ENCODE data around the gene COL13A1.

Gene COL13A1

DNA sequence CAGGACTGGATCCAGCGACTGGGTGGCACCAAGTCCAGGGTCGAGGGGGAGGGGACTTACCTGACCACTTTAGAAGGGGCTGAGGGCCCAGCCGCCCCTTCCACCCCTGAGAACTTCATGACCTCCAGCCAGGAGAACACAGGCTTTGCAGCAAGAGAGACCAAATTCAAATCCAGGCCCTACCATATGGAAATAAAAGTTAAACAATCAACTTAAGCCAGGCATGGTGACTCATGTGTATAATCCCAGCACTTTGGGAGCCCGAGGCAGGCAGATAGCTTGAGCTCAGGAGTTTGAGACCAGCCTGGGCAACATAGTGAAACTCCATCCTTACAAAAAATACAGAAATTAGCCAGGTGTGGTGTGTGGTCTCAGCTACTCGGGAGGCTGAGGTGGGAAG lies 61.9 kb downstream of the COL13A1 start:
- TF ChIP-seq, protein P1, sequence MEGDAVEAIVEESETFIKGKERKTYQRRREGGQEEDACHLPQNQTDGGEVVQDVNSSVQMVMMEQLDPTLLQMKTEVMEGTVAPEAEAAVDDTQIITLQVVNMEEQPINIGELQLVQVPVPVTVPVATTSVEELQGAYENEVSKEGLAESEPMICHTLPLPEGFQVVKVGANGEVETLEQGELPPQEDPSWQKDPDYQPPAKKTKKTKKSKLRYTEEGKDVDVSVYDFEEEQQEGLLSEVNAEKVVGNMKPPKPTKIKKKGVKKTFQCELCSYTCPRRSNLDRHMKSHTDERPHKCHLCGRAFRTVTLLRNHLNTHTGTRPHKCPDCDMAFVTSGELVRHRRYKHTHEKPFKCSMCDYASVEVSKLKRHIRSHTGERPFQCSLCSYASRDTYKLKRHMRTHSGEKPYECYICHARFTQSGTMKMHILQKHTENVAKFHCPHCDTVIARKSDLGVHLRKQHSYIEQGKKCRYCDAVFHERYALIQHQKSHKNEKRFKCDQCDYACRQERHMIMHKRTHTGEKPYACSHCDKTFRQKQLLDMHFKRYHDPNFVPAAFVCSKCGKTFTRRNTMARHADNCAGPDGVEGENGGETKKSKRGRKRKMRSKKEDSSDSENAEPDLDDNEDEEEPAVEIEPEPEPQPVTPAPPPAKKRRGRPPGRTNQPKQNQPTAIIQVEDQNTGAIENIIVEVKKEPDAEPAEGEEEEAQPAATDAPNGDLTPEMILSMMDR (conservative IDR thresholded peaks at IDR 0.05; ENCODE audit: low read depth, low read length): no peak
- no peak for DNase-seq (ENCODE audit: low read depth)

DNA sequence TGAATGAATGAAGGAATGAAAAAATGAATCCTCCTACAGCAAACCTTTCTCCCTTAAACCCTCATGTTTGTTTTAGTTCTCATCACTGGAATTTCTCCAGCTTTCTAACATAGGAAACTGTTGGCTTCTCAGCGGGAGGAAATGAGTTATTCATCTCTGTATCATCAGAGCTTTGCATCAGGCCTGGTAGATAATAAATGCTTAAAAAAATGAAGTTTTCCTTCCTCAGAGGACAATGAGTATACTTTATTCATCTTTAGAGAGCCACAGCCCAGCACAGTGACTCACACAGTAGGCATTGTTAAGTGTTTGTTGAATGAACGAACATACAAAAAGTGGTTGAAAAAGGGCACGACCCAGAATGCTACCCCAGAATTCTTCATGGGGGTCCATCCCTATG lies 62.6 kb downstream of the COL13A1 start:
- H3K4me3 ChIP-seq (ENCODE audit: low read length): no peak overlapping the region
- DNase-seq (ENCODE audit: low read depth): no peak
- TF ChIP-seq, protein P1 (conservative IDR thresholded peaks at IDR 0.05; ENCODE audit: low read depth, low read length): no peak

More for the DNA sequence above, 61.9 kb downstream of the COL13A1 start:
- no peak overlapping the region for H3K4me3 ChIP-seq (ENCODE audit: low read length)

DNA sequence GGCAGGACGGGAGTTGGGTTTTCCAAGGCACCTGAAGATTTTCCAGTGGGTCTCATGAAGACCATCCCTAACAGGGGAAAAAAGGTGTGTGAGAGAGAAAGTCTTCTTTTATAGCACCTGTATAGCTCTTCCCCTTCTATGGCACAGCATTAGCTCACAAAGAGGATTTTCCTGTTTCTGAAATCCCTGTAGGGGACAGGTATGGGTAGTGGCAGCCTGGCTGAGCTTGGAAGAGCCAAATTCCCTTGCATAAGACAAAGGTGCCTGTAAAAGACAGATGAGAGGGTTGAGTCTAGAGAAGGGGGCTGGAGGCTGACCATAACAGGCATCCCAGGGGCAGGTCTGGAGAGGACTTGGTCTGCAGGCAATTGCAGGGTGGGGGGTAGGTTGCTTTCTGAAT lies 63.7 kb downstream of the COL13A1 start:
- TF ChIP-seq, protein P1 (conservative IDR thresholded peaks at IDR 0.05; ENCODE audit: low read depth, low read length): no peak
- DNase-seq (ENCODE audit: low read depth): no peak
- no peak overlapping the region for H3K4me3 ChIP-seq (ENCODE audit: low read length)

DNA sequence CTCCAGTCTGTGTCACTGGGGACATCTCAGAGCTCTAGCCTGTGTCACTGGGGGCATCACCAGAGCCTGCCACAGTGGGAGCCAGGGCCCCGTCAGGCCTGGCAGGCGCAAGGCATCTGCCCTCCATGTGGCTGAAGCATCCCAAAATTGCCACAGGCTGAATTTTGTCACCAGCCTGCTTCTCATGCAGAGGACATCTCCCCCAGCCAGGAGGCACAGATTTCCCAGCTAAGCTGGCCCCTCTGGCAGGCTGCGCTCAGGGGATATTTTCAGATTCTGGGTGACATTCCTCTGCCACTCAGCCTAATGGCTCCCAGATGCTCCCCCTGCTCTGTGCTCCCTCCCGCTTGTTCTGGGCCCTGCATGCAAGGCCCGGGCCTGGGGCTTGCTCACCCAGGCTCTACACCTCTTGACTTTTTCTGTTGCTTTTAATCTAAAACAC lies 64.6 kb downstream of the COL13A1 start:
- DNase-seq (ENCODE audit: low read depth): no peak
- H3K4me3 ChIP-seq (ENCODE audit: low read length): no peak overlapping the region
- TF ChIP-seq, protein P1 (conservative IDR thresholded peaks at IDR 0.05; ENCODE audit: low read depth, low read length): no peak

DNA sequence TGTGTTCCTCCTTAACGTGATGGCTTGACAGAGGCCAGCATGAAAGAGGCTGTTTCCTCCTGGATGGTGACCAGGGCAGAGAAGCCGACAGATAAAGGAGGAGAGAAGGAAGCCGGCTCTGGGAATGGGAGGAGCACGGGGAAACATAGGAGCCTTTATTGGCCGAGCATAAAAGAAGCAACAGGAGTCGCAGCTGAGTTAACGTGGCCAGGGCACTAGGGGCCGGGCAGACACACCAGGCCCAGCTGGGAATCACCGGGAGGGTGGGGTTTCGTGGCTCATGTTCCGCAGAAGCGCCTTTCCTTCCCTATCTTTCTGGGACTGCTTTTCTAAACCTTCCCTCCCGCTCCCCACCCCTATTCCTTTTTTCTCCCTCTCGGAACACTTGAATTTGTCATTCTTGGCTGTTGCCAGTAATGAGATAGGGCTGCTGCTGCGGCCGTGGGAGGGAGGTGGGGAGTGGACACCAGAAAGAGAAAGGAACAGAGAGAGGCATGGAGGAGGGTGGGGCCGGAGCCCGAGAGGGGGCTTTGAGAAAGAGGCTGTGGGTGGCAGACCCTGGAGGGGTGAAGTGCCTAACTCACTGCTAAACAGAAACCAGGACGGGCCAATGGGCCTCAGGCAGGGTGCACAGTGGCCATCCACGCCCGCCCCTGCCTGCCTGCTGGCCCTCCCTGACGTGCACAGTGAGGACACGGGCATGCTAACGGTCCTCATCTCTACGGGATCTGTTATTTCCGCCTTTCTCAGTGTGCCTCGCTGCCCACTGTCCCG lies 65.2 kb downstream of the COL13A1 start:
- no peak for DNase-seq (ENCODE audit: low read depth)
- H3K4me3 ChIP-seq (ENCODE audit: low read length): no peak overlapping the region
- TF ChIP-seq, protein P1 (conservative IDR thresholded peaks at IDR 0.05; ENCODE audit: low read depth, low read length): no peak

DNA sequence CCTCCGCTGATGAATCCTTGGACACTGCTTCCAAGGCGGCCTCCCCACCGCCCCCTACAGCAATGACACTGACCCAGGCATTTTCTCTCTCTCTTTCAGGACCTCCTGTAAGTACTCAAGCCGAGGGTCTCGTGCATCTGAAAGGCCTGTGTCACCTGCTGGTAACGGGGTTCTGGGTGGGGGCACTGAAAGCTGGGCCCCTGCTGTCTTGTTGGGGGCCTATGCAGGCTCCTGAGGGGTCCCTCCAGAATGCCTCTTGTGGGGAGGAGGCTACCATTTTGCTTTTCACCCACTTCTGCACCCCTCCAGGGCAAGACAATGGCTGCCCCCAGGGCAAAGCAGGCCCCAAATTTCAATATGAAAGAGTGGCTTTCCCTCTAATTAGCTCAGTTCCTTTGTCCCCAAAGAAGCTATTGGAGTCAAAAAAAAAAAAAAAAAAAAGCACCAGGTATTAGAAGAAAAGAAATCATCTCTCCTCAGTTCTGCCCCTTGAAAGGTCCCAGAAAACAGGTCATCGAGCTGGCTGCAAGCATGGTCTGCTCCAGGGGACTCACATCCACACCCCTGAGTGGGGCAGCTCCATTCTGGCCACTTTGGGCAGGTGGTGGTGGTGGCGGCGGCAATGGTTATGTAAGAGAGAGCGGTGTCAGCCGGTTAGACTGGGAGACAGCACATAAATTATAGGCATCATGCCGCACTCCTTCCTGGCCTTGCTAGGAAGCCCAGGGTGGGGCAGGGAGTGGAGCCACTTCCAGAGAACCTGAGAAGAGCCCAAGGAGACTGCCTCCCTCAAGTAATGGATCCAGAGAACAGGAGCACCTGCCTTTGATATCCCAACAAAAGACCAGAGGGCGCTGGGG lies 66.2 kb downstream of the COL13A1 start:
- H3K4me3 ChIP-seq (ENCODE audit: low read length): no peak overlapping the region
- TF ChIP-seq, protein P1 (conservative IDR thresholded peaks at IDR 0.05; ENCODE audit: low read depth, low read length): no peak
- DNase-seq (ENCODE audit: low read depth): no peak

Data from retinal pigment epithelial cell (primary cell).